GM12891 (cell line): ENCODE measurements around the gene MARCHF3.

Experiments used
- POLR2A ChIP-seq: IDR thresholded peaks from 2 replicates; pipeline ENCODE4 v1.6.1; 2011; ENCODE audit warnings: low read depth, low read length, control low read depth
- SPI1 ChIP-seq: IDR thresholded peaks from 2 replicates; pipeline ENCODE4 v1.6.1; 2011; ENCODE audit warnings: low read depth, low read length, control low read depth

DNA sequence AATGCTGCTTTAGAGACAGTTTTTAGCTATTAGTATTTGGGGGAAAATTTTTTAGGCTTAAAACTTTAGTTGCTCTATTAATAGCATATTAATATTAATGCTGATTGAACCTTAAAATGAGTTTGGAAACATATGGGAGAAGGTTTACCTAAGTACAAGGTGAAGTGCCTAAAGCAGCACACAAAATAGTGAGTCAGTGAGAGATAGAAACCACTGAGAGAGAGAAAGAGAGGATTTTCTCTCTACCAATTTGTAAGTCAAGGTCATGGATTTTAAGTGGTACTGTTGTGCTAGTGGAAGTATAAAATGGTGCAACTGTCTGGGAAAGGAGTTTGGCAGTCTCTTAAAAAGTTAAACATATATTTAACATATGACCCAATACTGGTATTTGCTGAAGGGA, 64.9 kb downstream of the MARCHF3 start:
- TF ChIP-seq POLR2A = no peak
- TF ChIP-seq SPI1 = no peak
